Retinal pigment epithelial cell (primary cell): ENCODE data around the gene C1QTNF8.

Experiments
- DNase-seq: peaks from one replicate; pipeline ENCODE4 v3.0.0-alpha.2; 2010; ENCODE audit warnings: low read depth
- H3K4me3 ChIP-seq: 2 replicates; pipeline ENCODE4 v1.5.1; 2011; ENCODE audit warnings: mild to moderate bottlenecking, low read length, control low read depth, moderate library complexity
- TF ChIP-seq, protein P1 (sequence below): conservative IDR thresholded peaks from 2 replicates; pipeline ENCODE4 v1.5.1; 2011; ENCODE audit warnings: low read depth, low read length, control low read depth, inconsistent platforms

Gene C1QTNF8

GRCh38 chr16:1055557-1055924, 40.5 kb downstream of the C1QTNF8 start:
- no peak for DNase-seq
- TF ChIP-seq, protein P1, sequence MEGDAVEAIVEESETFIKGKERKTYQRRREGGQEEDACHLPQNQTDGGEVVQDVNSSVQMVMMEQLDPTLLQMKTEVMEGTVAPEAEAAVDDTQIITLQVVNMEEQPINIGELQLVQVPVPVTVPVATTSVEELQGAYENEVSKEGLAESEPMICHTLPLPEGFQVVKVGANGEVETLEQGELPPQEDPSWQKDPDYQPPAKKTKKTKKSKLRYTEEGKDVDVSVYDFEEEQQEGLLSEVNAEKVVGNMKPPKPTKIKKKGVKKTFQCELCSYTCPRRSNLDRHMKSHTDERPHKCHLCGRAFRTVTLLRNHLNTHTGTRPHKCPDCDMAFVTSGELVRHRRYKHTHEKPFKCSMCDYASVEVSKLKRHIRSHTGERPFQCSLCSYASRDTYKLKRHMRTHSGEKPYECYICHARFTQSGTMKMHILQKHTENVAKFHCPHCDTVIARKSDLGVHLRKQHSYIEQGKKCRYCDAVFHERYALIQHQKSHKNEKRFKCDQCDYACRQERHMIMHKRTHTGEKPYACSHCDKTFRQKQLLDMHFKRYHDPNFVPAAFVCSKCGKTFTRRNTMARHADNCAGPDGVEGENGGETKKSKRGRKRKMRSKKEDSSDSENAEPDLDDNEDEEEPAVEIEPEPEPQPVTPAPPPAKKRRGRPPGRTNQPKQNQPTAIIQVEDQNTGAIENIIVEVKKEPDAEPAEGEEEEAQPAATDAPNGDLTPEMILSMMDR, result no peak
- no peak overlapping the region for H3K4me3 ChIP-seq

DNA sequence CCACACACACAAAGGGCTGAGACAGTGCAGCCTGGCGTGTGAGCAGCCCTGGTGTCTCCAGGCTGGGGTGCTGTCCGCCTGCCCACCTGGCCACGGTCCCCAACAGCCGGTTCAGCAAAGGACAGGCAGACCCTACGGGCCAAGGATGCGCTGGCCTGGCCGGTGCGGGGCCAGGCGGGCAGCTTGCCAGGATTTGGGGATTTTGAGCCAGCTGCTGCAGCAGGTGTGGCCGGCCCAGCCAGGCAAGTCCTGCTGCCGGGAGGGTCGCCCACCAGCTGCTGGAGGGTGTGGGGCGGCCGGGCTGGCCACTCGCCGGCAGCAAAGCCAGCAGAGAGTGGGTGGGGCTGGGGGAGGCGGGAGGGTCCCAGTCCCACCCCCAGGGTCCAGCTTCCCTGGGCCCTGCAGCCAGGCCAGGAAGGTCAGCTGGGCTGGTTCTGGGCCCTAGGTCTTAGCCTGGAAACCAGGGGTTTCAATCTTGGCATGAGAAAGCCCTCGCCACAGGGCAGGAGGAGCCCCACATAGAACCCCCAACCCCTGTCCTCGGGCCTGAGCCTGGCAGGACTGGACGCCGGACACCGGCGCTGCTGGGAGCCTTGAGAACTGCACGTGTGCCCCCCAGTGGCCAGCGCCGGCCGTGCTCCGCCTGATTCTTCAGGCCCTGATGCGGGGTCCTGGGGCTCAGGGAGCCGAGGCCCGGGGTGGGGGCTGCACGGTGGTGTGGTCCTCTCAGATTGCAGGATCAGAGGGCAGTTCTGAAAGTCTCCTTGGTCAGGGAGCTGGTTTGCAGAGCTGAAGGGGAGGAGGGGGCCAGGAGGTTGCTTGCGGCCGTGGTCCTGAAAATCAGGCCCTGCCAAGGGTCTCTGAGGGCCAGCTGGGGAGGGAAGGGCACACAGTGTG, 41.1 kb downstream of the C1QTNF8 start:
- TF ChIP-seq, protein P1, result peak; percentile 83
- no peak overlapping the region for H3K4me3 ChIP-seq
- no peak for DNase-seq

DNA sequence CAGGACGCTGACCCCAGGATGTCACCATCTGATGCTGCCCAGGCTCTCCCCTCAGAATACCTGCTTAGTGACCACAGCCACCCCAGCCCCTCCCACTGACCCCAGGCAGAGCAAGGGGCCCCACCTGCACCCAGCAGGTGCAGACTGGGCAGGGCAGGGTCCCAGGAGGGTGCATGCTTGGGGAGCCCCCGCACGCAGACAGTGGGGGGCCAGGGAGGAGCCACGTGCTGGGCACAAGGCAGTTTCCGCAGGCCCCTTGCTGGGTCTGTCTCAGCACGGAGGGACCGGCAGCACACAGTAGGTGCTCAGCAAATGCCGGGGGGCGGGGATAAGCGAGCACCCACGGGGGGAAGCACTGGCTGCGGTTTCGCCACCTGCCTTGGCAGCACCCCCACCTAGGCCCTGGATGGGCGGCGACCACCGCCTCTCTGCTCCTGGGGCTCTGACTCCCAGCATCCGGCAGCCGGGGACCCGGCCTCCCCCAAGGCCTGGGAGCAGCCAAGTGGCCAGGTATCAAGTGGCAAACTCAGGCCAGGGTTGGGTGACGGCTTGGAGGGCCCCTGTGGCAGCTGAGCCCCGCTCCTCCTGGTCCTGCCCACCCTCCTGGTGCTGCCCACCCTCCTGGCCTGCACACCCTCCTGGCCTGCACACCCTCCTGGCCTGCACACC, 42.2 kb downstream of the C1QTNF8 start:
- DNase-seq, result no peak
- TF ChIP-seq, protein P1, result no peak
- H3K4me3 ChIP-seq, result no peak overlapping the region

- no peak for DNase-seq
- TF ChIP-seq, protein P1, result no peak
- H3K4me3 ChIP-seq, result no peak overlapping the region
These were observed 42.9 kb downstream of the C1QTNF8 start for GRCh38 chr16:1053121-1053521.

- H3K4me3 ChIP-seq, result no peak overlapping the region
- TF ChIP-seq, protein P1, result no peak
- no peak for DNase-seq
These were observed 43.3 kb downstream of the C1QTNF8 start for GRCh38 chr16:1052721-1053120.

DNA sequence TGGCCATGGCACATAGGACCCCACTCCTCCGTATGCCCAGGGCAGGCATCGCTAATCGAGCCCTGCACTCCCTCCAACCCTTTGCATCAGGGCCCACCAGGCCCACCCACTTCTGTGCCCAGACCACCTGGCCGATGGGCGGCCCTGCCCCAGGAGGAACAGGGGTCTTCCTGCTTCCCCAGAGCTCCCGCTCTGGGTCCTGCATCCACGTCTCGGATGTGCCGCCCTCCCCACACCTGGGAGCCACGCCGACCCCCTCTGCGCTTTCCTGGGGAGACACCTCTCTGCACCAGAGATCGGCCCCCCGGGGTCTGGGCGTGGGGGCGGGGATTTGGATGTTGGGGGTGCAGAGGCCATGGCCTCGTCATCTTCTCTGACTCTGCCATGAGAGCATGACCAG, 44.6 kb downstream of the C1QTNF8 start:
- H3K4me3 ChIP-seq, result no peak overlapping the region
- TF ChIP-seq, protein P1, result no peak
- no peak for DNase-seq

- H3K4me3 ChIP-seq, result no peak overlapping the region
- TF ChIP-seq, protein P1, result no peak
These were observed 45.1 kb downstream of the C1QTNF8 start for GRCh38 chr16:1050921-1051320.

More at GRCh38 chr16:1050921-1051320, 45.1 kb downstream of the C1QTNF8 start:
- DNase-seq, result no peak
